DOHH2 (cell line): ENCODE results near the gene IFT74.

Experiments
- CTCF ChIP-seq: fragments of 200-600 bp; sonication (generic); IDR thresholded peaks from one replicate; pipeline ENCODE4 v1.5.1; 2014; ENCODE audit warnings: antibody characterized with exemption, mild to moderate bottlenecking, low read depth, low read length; ENCODE audit not compliant: poor library complexity, severe bottlenecking
- EZH2phosphoT487 ChIP-seq: fragments of 200-600 bp; sonication (generic); IDR thresholded peaks from 2 replicates; pipeline ENCODE4 v1.6.1; 2017; ENCODE audit warnings: borderline replicate concordance, mild to moderate bottlenecking, antibody characterized with exemption, low read length, moderate library complexity, mixed read lengths

GRCh38 chr9:27090711-27091110, 134.5 kb downstream of the IFT74 start:
- TF ChIP-seq CTCF: no peak
- TF ChIP-seq EZH2phosphoT487: no peak
